Ovary (tissue), 9 donors: Measurements from ENCODE around the gene FBXW5. TPM values are rescaled to one million over a fixed set of nuclear protein-coding genes. Genes with fewer than 3 reads are reported as not detected.

Experiments used
- DNase-seq, 5 donors: peaks; one replicate each; pipeline ENCODE4 v3.0.0-alpha.2; 2019 to 2020
- H3K27ac ChIP-seq, 2 donors: fragments of 200-600 bp; one replicate each; pipeline versions ENCODE4 v1.5.1 to v1.8.0; 2019 to 2022
- H3K27me3 ChIP-seq: fragments of 200-600 bp; one replicate; pipeline ENCODE4 v1.8.0; 2022
- H3K36me3 ChIP-seq: fragments of 200-600 bp; sonication (generic); one replicate; pipeline ENCODE4 v1.5.1; 2019
- H3K4me1 ChIP-seq: one replicate; pipeline ENCODE4 v1.8.1; 2013; ENCODE audit warnings: mild to moderate bottlenecking, moderate library complexity; ENCODE audit not compliant: insufficient read depth
- H3K4me3 ChIP-seq: fragments of 200-600 bp; sonication (generic); one replicate; pipeline ENCODE4 v1.5.1; 2017
- H3K9me3 ChIP-seq, 2 donors: fragments of 200-600 bp in 1 of 2; sonication (generic) in 1 of 2; one replicate each; pipeline versions ENCODE4 v1.5.1 to v1.8.1; 2013 to 2019; ENCODE audit warnings: mild to moderate bottlenecking in 1 of 2, moderate library complexity in 1 of 2
- EP300 ChIP-seq: sonication (generic); formaldehyde crosslinking; IDR thresholded peaks from one replicate; pipeline ENCODE4 v1.6.1; 2017; ENCODE audit warnings: antibody characterized with exemption
- POLR2A ChIP-seq: fragments of 450-650 bp; IDR thresholded peaks from one replicate; pipeline ENCODE4 v1.6.1; 2017; ENCODE audit warnings: antibody characterized with exemption, mild to moderate bottlenecking, moderate library complexity
- WGBS, 3 donors: extraction: QIAGEN DNeasy Blood & Tissue Kit in 1 of 3; methylation state at CpG; one replicate each; pipeline versions ENCODE4 v1.1.5 to v1.1.7; 2013 to 2017; 5-methylcytosine and 5-hydroxymethylcytosine counted together
- intact Hi-C, 4 donors: fragments of 100-400 bp; cut with DNase I; formaldehyde crosslinking; loops; one replicate each; pipeline versions ENCODE4 v1.11.0 to v1.15.1; 2022 to 2023
- polyA plus RNA-seq, 2 donors: library from polyadenylated mRNA; stranded (reverse); fragments of 200-250 nt in 1 of 2; fragments of 350-450 nt in 1 of 2; fragmentation: Illumina TruSeq in 1 of 2; extraction: RNeasy Lipid Tissue Mini Kit (QIAGEN cat#74804) in 1 of 2; gene quantifications; one replicate each; pipeline ENCODE4 v1.2.3, GENCODE V29; 2013 to 2014
- total RNA-seq, 7 donors: library from RNA; depleted of rRNA in 2 of 7; stranded (reverse); fragments of >200 nt in 2 of 7; fragmentation: NEBNext Ultra II Directional in 3 of 7; extraction: Animal tissue kit (Norgen Biotek cat#: 25700) in 3 of 7; gene quantifications; one replicate each; pipeline versions ENCODE4 v1.1.0 to v1.2.4, GENCODE V29; 2016 to 2023
- TF ChIP-seq, protein P1 (sequence below), 3 donors: fragments of 450-650 bp in 2 of 3; fragments of 200-600 bp in 1 of 3; IDR thresholded peaks; one replicate each; pipeline versions ENCODE4 v1.5.1 to v1.8.0; 2016 to 2022; ENCODE audit warnings: antibody characterized with exemption in 3 of 3, mild to moderate bottlenecking in 1 of 3
- donor health status: DM: no; HTN: no; CAD: no; lungs with moderate emphysema.
- donor health status: DM: no; HTN: no; CAD: no.
- donor health status: Bipolar disorder and iron deficiency.
- donor health status: DM: yes; HTN: yes; CAD: no.
- donor health status: DM: no; HTN: no; CAD: no.
- donor health status: DM: yes; HTN: yes; CAD: no.

Gene FBXW5
- total and polyA plus RNA-seq, 9 donors = 2.2 to 75.5 (median 60.5) TPM

DNA sequence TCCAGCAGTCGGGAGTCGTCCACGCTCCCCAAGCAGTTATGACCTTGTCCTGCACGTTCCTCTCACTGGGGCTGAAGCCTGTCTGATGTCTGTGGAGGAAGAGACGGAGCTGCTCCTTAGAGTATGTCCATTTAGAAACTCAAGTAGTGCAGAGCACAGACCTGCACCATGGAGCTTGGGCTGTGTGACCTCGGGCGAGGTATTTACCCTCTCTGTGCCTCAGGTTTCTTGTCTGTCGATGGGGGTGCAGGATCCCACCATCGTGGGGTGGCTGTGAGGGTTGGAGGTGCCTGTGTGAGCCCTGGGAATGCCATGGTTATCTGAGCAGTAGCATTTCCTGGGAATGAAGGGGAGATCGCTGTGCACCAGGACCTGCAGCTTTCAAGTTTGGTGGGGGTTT is 44.0 kb downstream of the FBXW5 start:
- Histone ChIP-seq H3K27ac (no peak overlapping the region), H3K9me3 (no peaks in the 10 kb centered on the region), H3K36me3 (no peaks in the 10 kb centered on the region), H3K4me1 (peaks cover 4% of the 10 kb centered on the region), H3K4me3 (no peak overlapping the region), H3K27me3 (no peaks in the 10 kb centered on the region)
- intact Hi-C loops = no loop called here
- TF ChIP-seq, protein P1, sequence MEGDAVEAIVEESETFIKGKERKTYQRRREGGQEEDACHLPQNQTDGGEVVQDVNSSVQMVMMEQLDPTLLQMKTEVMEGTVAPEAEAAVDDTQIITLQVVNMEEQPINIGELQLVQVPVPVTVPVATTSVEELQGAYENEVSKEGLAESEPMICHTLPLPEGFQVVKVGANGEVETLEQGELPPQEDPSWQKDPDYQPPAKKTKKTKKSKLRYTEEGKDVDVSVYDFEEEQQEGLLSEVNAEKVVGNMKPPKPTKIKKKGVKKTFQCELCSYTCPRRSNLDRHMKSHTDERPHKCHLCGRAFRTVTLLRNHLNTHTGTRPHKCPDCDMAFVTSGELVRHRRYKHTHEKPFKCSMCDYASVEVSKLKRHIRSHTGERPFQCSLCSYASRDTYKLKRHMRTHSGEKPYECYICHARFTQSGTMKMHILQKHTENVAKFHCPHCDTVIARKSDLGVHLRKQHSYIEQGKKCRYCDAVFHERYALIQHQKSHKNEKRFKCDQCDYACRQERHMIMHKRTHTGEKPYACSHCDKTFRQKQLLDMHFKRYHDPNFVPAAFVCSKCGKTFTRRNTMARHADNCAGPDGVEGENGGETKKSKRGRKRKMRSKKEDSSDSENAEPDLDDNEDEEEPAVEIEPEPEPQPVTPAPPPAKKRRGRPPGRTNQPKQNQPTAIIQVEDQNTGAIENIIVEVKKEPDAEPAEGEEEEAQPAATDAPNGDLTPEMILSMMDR (IDR thresholded peaks at IDR 0.05) = no peak
- TF ChIP-seq POLR2A = no peak
- no peak for TF ChIP-seq EP300
- WGBS, 3 donors = 91 to 97% (median 92%) methylated on average over 10 of the region's 10 CpGs
- DNase-seq = no peak

DNA sequence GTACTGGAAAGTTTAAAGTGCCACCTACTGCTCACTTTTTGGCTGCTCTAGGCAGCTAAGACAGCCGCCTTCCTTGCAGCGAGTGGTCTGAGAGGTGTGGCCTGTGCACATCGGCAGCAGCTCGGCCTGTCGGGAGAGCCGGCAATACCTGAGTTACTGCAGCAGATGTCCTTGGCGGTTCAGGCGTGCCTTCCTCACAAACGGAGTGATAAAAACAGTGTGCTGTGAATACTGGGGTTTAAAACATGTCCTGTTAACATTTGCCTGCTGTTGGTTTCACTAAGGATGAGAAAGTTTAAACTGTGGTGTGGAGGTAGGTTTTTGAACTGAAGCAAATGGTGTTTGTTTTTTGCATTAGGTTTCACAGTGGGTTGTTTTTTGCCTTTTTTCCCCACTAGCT is 45.3 kb downstream of the FBXW5 start:
- TF ChIP-seq EP300 (no peak), POLR2A (no peak)
- TF ChIP-seq, protein P1 (IDR thresholded peaks at IDR 0.05) = no peak
- H3K9me3 ChIP-seq = no peaks in the 10 kb centered on the region
- no peaks in the 10 kb centered on the region for H3K27me3 ChIP-seq
- H3K4me1 ChIP-seq = peaks cover 4% of the 10 kb centered on the region
- WGBS, 3 donors = 18 to 29% (median 24%) methylated on average over 9 of the region's 9 CpGs
- no peaks in the 10 kb centered on the region for H3K36me3 ChIP-seq
- no peak for DNase-seq
- intact Hi-C loops = loop anchor here in 1 of 4 donors (5.0 kb wide), 1 partner anchor 33 kb away; no protein-coding TSS in a partner anchor
- no peak overlapping the region for H3K4me3 ChIP-seq
- no peak overlapping the region for H3K27ac ChIP-seq

DNA sequence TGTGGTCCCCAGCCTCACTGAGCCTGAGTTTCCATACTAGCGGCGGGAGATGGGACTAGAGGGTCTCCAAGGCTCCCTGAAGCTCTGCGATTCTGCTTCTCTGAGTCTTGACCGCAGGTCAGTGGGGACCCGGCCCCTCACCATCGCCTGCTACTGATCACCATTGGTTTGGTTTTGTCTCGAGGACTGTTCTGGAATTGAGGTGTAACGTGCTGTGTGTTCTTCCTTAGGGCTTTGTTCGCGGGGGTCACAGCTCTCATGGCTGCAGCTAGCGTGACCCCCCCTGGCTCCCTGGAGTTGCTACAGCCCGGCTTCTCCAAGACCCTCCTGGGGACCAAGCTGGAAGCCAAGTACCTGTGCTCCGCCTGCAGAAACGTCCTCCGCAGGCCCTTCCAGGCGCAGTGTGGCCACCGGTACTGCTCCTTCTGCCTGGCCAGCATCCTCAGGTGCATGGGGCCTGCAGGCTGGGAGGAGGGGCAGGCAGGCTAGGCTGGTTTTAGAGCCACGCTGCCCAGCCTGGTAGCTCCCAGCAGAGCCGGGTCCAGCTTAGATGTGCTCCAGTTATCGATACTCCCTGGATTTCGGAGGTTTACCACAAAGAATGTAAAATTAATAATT is 45.9 kb downstream of the FBXW5 start:
- Histone ChIP-seq H3K36me3 (no peaks in the 10 kb centered on the region), H3K27me3 (no peaks in the 10 kb centered on the region), H3K4me3 (no peak overlapping the region), H3K4me1 (peaks cover 4% of the 10 kb centered on the region), H3K27ac (no peak overlapping the region), H3K9me3 (no peaks in the 10 kb centered on the region)
- WGBS, 3 donors = 89 to 91% (median 89%) methylated on average over 20 to 21 of the region's 21 CpGs
- intact Hi-C loops = loop anchor here in 1 of 4 donors (5.0 kb wide), 1 partner anchor 34 kb away; no protein-coding TSS in a partner anchor
- TF ChIP-seq POLR2A = no peak
- TF ChIP-seq, protein P1 (IDR thresholded peaks at IDR 0.05) = no peak
- TF ChIP-seq EP300 = no peak
- DNase-seq = no peak

DNA sequence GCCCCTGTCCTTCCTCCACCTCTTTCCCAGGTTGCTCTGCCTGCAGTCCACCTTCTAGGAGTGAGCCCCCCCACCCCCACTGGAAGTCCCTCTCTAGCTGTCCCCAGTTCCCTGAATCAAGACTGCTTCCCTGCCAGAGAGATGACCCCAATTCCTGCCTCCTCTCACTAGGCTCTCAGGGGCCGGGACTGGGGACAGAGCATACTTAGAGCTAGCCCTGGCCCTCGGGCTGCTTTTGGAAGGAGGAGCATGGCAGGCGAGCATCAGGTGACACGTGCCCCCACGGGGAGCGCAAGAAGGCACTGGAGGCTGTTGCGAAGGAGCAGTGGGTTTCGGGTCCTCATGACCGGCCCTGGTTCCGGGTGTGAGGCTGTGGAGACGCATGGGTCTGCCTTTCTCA is 48.5 kb downstream of the FBXW5 start:
- DNase-seq = no peak
- Histone ChIP-seq H3K27ac (no peak overlapping the region), H3K36me3 (no peaks in the 10 kb centered on the region), H3K9me3 (no peaks in the 10 kb centered on the region), H3K27me3 (no peaks in the 10 kb centered on the region), H3K4me1 (no peaks in the 10 kb centered on the region), H3K4me3 (no peak overlapping the region)
- TF ChIP-seq EP300 = no peak
- TF ChIP-seq, protein P1 (IDR thresholded peaks at IDR 0.05) = no peak
- 82 to 87% (median 83%) methylated on average over 11 of the region's 11 CpGs for WGBS, 3 donors
- intact Hi-C loops = loop anchor here in 1 of 4 donors (5.0 kb wide), 1 partner anchor 36 kb away; no protein-coding TSS in a partner anchor
